Trophoblast cell (in vitro differentiated cells and primary cell): Measurements from ENCODE around the gene ARHGAP20.

Experiments
- DNase-seq, 2 donors: peaks; one replicate each; pipeline ENCODE4 v3.0.0-alpha.2; 2016
- H2AFZ ChIP-seq: 2 replicates; pipeline ENCODE4 v1.6.1; 2013; ENCODE audit warnings: low read length, moderate library complexity, mild to moderate bottlenecking; ENCODE audit not compliant: insufficient read depth, poor library complexity
- H2AK5ac ChIP-seq: 2 replicates; pipeline ENCODE4 v1.6.1; 2013; ENCODE audit warnings: mild to moderate bottlenecking, low read length
- H2BK120ac ChIP-seq: 2 replicates; pipeline ENCODE4 v1.6.1; 2013; ENCODE audit warnings: low read length, mild to moderate bottlenecking, moderate library complexity; ENCODE audit not compliant: insufficient read depth, poor library complexity
- H2BK12ac ChIP-seq: 2 replicates; pipeline ENCODE4 v1.6.1; 2013; ENCODE audit warnings: mild to moderate bottlenecking, low read length, moderate library complexity
- H2BK5ac ChIP-seq: 2 replicates; pipeline ENCODE4 v1.6.1; 2013; ENCODE audit warnings: low read length, low read depth, moderate library complexity, mild to moderate bottlenecking; ENCODE audit not compliant: poor library complexity
- H3K14ac ChIP-seq: 2 replicates; pipeline ENCODE4 v1.6.1; 2013; ENCODE audit warnings: mild to moderate bottlenecking, low read length
- H3K18ac ChIP-seq: 2 replicates; pipeline ENCODE4 v1.6.1; 2013; ENCODE audit warnings: mild to moderate bottlenecking, low read length
- H3K23ac ChIP-seq: 2 replicates; pipeline ENCODE4 v1.6.1; 2013; ENCODE audit warnings: low read length
- H3K27ac ChIP-seq: 2 replicates; pipeline ENCODE4 v1.5.1; 2013; ENCODE audit warnings: low read depth, mild to moderate bottlenecking, inconsistent platforms, low read length, moderate library complexity
- H3K27me3 ChIP-seq: 2 replicates; pipeline ENCODE4 v1.6.1; 2013; ENCODE audit warnings: inconsistent platforms, mild to moderate bottlenecking, low read length, moderate library complexity; ENCODE audit not compliant: insufficient read depth
- H3K36me3 ChIP-seq, 2 experiments: 1 replicate in 1 of 2; 2 replicates in 1 of 2; pipeline ENCODE4 v1.6.1; 2013; ENCODE audit warnings: low read length in 2 of 2, mild to moderate bottlenecking in 2 of 2, moderate library complexity in 1 of 2; ENCODE audit not compliant: insufficient read depth in 2 of 2, control insufficient read depth in 1 of 2
- H3K4ac ChIP-seq: 2 replicates; pipeline ENCODE4 v1.6.1; 2013; ENCODE audit warnings: low read depth, mild to moderate bottlenecking, low read length, moderate library complexity
- H3K4me1 ChIP-seq, 2 experiments: 1 replicate in 1 of 2; 2 replicates in 1 of 2; pipeline ENCODE4 v1.6.1; 2013; ENCODE audit warnings: low read length in 2 of 2, mild to moderate bottlenecking in 2 of 2, moderate library complexity in 1 of 2; ENCODE audit not compliant: insufficient read depth in 2 of 2, control insufficient read depth in 1 of 2
- H3K4me2 ChIP-seq: 2 replicates; pipeline ENCODE4 v1.6.1; 2013; ENCODE audit warnings: inconsistent platforms, mild to moderate bottlenecking, low read length, moderate library complexity
- H3K4me3 ChIP-seq: 2 replicates; pipeline ENCODE4 v1.5.1; 2013; ENCODE audit warnings: mild to moderate bottlenecking, low read depth, low read length, inconsistent platforms
- H3K79me1 ChIP-seq: one replicate; pipeline ENCODE4 v1.6.1; 2013; ENCODE audit warnings: low read length
- H3K79me2 ChIP-seq: 2 replicates; pipeline ENCODE4 v1.6.1; 2013; ENCODE audit warnings: low read length, mild to moderate bottlenecking; ENCODE audit not compliant: control insufficient read depth, insufficient read depth, poor library complexity
- H3K9ac ChIP-seq: 2 replicates; pipeline ENCODE4 v1.6.1; 2013; ENCODE audit warnings: mild to moderate bottlenecking, low read length
- H3K9me3 ChIP-seq: 2 replicates; pipeline ENCODE4 v1.6.1; 2013; ENCODE audit warnings: low read depth, mild to moderate bottlenecking, control low read depth, inconsistent platforms, low read length; ENCODE audit not compliant: insufficient read depth
- H4K12ac ChIP-seq: 2 replicates; pipeline ENCODE4 v1.6.1; 2013; ENCODE audit warnings: low read depth, mild to moderate bottlenecking, low read length, moderate library complexity
- H4K8ac ChIP-seq: 2 replicates; pipeline ENCODE4 v1.6.1; 2013; ENCODE audit warnings: low read depth, mild to moderate bottlenecking, low read length, moderate library complexity
- H4K91ac ChIP-seq: one replicate; pipeline ENCODE4 v1.6.1; 2013; ENCODE audit warnings: low read depth, mild to moderate bottlenecking, low read length, moderate library complexity
- WGBS: extraction: QIAGEN DNeasy Blood & Tissue Kit; methylation state at CpG from one replicate; pipeline ENCODE4 v1.1.7; 2013; ENCODE audit warnings: missing lambda C conversion rate; ENCODE audit not compliant: insufficient read length, insufficient coverage; ENCODE audit errors: extremely low coverage; 5-methylcytosine and 5-hydroxymethylcytosine counted together

ARHGAP20 gene

DNA sequence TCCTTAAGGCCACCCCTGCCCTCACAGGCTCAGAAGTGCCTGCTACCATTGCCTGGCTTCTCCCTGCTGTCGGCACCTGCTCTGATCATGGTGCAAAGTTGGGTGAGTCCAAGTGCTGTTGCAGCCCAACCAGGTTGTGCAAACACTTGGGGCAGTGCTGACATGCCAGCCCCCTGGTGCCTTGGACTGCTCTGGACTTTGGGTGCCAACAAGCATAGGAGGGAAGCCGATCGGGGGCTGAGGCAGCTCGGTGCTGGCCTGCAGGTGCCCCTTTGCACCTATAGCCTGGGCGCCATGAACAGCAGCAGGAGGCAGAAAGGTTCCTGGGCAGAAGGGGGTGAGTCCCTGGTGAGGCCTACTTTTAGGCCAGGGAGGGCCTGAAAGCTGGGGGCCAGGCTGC is 113.0 kb downstream of the ARHGAP20 start:
- Histone ChIP-seq H3K4me3 (no peak overlapping the region), H3K36me3 (no peaks in the 10 kb centered on the region), H2BK120ac (no peak overlapping the region), H4K91ac (no peak overlapping the region), H3K4ac (no peak overlapping the region), H3K18ac (no peak overlapping the region), H3K79me2 (no peaks in the 10 kb centered on the region), H3K14ac (no peak overlapping the region), H4K8ac (no peak overlapping the region), H2BK5ac (no peak overlapping the region), H2BK12ac (no peak overlapping the region), H3K9me3 (peaks cover 15% of the 10 kb centered on the region), H3K23ac (no peak overlapping the region), H4K12ac (no peak overlapping the region), H3K4me2 (no peak overlapping the region), H3K9ac (no peak overlapping the region), H3K27ac (no peak overlapping the region), H2AFZ (no peak overlapping the region), H3K27me3 (no peaks in the 10 kb centered on the region), H3K79me1 (no peaks in the 10 kb centered on the region), H2AK5ac (no peak overlapping the region), H3K4me1 (no peaks in the 10 kb centered on the region)
- no peak for DNase-seq
- no CpG with 5 or more reads among the region's 5 CpGs for WGBS

DNA sequence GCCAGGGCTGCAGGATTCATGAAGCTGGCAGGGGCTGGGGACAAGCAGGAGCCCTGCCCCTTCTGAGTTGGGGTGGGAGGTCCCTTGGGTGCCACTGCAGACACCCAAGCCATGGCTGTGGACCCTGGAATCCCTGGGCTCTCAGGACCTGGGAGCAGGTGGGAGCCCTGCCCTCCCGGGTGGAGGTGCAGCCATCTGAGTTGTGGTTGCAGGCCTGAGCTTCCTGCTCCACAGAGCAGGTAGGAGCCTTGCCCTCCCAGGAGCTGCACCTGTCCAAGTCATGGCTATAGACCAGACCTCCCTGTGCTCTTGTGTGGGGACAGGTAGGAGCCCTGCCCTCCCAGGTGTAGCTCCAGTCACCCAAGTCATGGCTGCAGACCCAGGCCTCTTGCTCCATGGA is 113.5 kb downstream of the ARHGAP20 start:
- no peak overlapping the region for H4K91ac ChIP-seq
- H3K9me3 ChIP-seq: peaks cover 15% of the 10 kb centered on the region
- no peak overlapping the region for H2BK120ac ChIP-seq
- H3K4me3 ChIP-seq: no peak overlapping the region
- no peak overlapping the region for H3K14ac ChIP-seq
- no peak overlapping the region for H2AFZ ChIP-seq
- no peak overlapping the region for H3K4ac ChIP-seq
- no peak overlapping the region for H2BK5ac ChIP-seq
- no peaks in the 10 kb centered on the region for H3K79me2 ChIP-seq
- H4K8ac ChIP-seq: no peak overlapping the region
- DNase-seq: no peak
- no peak overlapping the region for H3K23ac ChIP-seq
- no peaks in the 10 kb centered on the region for H3K4me1 ChIP-seq
- no peak overlapping the region for H4K12ac ChIP-seq
- H3K27me3 ChIP-seq: no peaks in the 10 kb centered on the region
- H3K9ac ChIP-seq: no peak overlapping the region
- H3K18ac ChIP-seq: no peak overlapping the region
- no peak overlapping the region for H2AK5ac ChIP-seq
- no CpG with 5 or more reads among the region's 1 CpG for WGBS
- H3K4me2 ChIP-seq: no peak overlapping the region
- no peak overlapping the region for H3K27ac ChIP-seq
- no peak overlapping the region for H2BK12ac ChIP-seq
- H3K36me3 ChIP-seq: no peaks in the 10 kb centered on the region
- H3K79me1 ChIP-seq: no peaks in the 10 kb centered on the region

DNA sequence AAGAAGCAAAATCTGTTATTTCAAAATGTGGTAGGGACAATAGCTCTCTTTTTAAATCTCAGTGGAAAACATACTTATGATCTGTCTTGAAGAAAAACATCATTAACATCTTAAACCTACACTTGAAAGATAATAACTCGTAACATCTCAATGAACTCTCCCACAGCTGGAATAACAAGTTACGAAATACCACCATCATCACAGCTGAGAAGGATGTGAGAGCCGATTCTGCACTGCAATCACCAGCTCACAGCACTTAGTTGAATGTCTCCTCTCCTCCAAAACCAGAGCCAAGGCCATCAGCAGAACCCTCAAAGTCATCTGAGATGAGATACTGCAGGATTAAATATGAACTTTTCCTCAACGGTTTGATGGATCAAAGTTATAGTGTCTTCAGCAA is 124.3 kb downstream of the ARHGAP20 start:
- H3K18ac ChIP-seq: no peak overlapping the region
- H2AFZ ChIP-seq: no peak overlapping the region
- H3K4me2 ChIP-seq: no peak overlapping the region
- no peak overlapping the region for H2BK5ac ChIP-seq
- H3K27me3 ChIP-seq: no peaks in the 10 kb centered on the region
- H4K8ac ChIP-seq: no peak overlapping the region
- H3K9me3 ChIP-seq: no peaks in the 10 kb centered on the region
- no peak overlapping the region for H3K27ac ChIP-seq
- no peak overlapping the region for H3K4me3 ChIP-seq
- no peak overlapping the region for H4K91ac ChIP-seq
- H3K4ac ChIP-seq: no peak overlapping the region
- no peaks in the 10 kb centered on the region for H3K36me3 ChIP-seq
- H4K12ac ChIP-seq: no peak overlapping the region
- no peak overlapping the region for H2BK12ac ChIP-seq
- H3K4me1 ChIP-seq: no peaks in the 10 kb centered on the region
- no CpG with 5 or more reads among the region's 4 CpGs for WGBS
- H3K79me1 ChIP-seq: no peaks in the 10 kb centered on the region
- H2AK5ac ChIP-seq: no peak overlapping the region
- H3K23ac ChIP-seq: no peak overlapping the region
- H3K14ac ChIP-seq: no peak overlapping the region
- no peak overlapping the region for H3K9ac ChIP-seq
- DNase-seq: no peak
- no peaks in the 10 kb centered on the region for H3K79me2 ChIP-seq
- no peak overlapping the region for H2BK120ac ChIP-seq

DNA sequence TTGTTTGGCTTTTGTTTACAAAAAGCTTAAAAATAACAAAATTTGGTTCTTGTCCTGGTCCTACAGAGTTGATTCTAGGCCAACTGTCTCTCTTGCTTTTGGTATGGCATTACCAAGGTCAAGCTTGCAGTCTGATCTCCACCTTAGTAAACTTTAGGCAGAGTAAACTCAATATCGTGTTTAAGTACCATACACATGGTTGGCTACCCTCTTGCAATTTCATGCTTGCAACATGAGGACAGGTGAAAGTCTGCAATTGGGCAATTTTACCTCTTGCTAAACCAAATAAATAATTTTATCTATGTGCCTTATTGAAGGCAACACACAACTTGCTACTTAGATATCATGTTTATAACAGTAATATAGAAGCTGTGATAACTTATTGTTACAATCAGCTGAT is 125.1 kb downstream of the ARHGAP20 start:
- no peak overlapping the region for H2BK12ac ChIP-seq
- no peak for DNase-seq

More for the DNA sequence above, 125.1 kb downstream of the ARHGAP20 start:
- Histone ChIP-seq H4K91ac (no peak overlapping the region), H3K9me3 (no peaks in the 10 kb centered on the region), H3K4me2 (no peak overlapping the region), H3K4me1 (no peaks in the 10 kb centered on the region), H3K4ac (no peak overlapping the region), H2AFZ (no peak overlapping the region), H3K79me1 (no peaks in the 10 kb centered on the region), H2BK5ac (no peak overlapping the region), H3K14ac (no peak overlapping the region), H3K4me3 (no peak overlapping the region), H4K8ac (no peak overlapping the region), H3K27me3 (no peaks in the 10 kb centered on the region), H4K12ac (no peak overlapping the region), H3K27ac (no peak overlapping the region), H3K18ac (no peak overlapping the region), H2AK5ac (no peak overlapping the region), H2BK120ac (no peak overlapping the region), H3K23ac (no peak overlapping the region), H3K79me2 (no peaks in the 10 kb centered on the region), H3K36me3 (no peaks in the 10 kb centered on the region), H3K9ac (no peak overlapping the region)
- WGBS: no CpG with 5 or more reads among the region's 1 CpG
